ENCODE results near the gene ITGA8.
"Not testable (repeated sequence)": the region's sequence is repeated elsewhere in the genome, so short reads cannot be mapped to it uniquely, and the experiment has no call there.

Gene ITGA8

DNA sequence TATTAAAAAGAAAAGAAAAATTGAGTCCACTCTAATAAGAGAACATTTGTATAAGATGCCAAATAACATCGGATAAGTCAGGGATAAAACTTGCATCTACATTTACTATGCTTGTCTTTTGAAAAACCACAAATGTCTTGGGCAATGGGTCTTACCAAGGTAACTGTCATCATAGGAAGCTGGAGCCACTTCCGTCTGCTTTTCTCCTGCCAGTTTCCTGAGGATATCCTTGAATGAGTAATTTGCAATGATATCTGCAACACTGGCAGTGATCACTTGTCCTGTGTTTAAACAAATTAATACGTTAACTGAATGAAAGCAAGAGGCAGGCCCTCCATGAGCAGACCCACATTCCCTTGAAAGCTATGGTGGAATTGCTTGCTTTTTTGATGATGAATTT lies 47.3 kb downstream of the ITGA8 start:
- no peak for DNase-seq

GRCh38 chr10:15670880-15671279 lies 48.8 kb downstream of the ITGA8 start:
- DNase-seq: no peak

DNA sequence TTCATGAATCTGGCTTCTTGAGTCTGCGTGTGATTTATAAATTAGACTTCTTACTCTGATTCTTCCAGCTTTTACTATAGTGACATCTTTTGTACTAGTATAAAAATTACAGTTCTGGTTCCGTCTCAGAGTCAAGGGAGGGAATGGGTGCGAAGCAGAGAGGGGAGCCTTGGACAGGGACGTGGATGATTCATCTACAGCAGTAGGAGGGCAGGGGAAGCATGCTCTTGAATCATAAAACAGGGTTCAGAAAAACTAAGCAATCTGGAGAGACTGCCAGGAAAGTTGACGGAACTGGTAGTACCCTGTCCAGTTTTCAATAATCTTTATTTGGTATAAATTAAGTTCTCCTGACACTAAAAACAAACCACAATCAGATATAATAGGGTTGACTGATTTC lies 58.1 kb downstream of the ITGA8 start:
- DNase-seq: no peak

DNA sequence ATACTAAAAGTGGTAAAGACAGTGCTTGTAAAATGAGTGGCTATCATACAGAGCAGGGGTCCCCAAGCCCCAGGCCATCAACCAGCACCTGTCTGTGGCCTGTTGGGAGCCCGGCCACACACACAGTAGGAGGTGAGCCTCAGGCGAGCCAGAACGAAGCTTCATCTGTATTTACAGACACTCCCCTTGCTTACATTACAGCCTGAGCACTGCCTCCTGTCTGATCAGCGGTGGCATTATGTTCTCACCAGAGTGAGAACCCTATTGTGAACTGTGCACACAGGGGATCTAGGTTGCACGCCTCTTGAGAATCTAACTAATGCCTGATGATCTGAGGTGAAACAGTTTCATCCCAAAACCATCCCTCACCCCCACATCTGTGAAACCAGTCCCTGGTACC lies 58.7 kb downstream of the ITGA8 start:
- no peak for DNase-seq

DNA sequence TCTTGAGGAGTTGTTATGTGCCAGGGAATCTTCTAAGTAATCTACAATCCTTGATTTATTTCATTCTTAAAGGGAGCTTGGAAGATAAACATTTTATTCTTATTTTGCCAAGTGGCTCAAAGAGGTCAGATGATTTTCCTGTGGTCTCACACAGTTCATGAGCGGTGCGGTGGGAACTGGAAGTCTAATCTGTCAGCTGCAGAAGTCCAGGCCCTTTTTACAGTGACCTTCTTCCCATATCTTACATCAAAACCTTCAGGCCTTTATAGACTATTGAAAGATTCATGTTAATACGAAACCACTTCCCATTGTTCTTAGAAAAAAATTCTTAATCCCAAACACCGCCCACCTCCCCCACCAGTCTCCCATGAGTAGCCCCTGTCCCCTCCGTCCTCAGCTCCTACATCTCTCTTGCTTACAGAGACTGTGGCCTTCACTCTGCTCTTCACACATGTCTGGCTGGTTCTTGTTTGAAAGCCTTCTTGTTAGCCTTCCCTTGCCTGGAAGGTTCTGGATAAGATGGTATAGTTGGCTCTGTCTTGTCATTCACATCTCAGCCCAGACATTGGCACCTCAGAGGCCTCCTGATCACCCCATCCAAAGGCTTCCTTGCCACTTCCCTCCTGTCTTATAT lies 61.5 kb downstream of the ITGA8 start:
- DNase-seq: no peak

GRCh38 chr10:15652757-15653156 lies 67.0 kb downstream of the ITGA8 start:
- DNase-seq: no peak

DNA sequence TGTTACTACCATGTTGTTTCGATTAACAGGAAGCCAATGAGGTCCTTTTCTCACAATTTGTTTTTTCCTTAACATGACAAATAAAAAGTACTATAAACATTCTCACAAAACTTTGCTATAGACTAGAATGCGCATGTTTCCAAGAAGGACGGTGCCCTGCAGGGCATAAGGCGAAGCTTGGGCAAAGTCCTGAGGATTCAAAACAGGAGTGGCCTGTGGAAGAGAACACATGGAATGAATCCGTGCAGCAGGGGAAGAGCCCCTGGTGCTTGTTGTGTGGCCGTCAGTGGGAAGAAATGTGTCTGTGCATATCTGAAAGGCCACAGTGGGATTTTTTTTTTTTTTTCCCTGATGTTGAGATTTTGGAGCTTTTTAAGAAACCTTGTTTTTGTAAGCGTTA lies 67.6 kb downstream of the ITGA8 start:
- no peak for DNase-seq

GRCh38 chr10:15651175-15651574 lies 68.5 kb downstream of the ITGA8 start:
- no peak for DNase-seq

GRCh38 chr10:15642095-15642494 lies 77.6 kb downstream of the ITGA8 start:
- DNase-seq: no peak

GRCh38 chr10:15640536-15641085 lies 79.1 kb downstream of the ITGA8 start:
- no peak for DNase-seq

DNA sequence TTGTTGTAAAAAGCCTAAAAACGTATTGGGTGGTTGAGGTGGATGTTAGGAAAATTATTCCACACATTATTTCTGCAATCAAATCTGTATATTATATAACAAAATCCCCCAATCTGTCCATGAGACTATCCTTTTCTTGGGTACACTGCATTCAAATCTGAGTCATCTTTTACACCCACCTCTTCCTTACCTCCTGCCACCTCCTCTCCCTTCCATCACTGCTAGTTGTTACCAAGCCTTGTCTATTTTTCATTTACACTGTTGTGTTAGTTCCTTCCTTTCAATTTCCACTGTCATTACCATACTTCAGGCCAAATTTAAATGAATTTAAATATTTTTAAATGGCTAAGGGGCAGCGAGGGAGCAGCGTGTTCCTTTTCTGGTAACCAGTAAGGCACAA lies 83.3 kb downstream of the ITGA8 start:
- DNase-seq: no peak

GRCh38 chr10:15632456-15633091 lies 87.1 kb downstream of the ITGA8 start:
- no peak for DNase-seq

- DNase-seq: not testable (repeated sequence)
Observed at GRCh38 chr10:15631205-15631604, 88.5 kb downstream of the ITGA8 start.

- no peak for DNase-seq
Observed at GRCh38 chr10:15630353-15630752, 89.4 kb downstream of the ITGA8 start.

GRCh38 chr10:15627617-15628196 lies 92.0 kb downstream of the ITGA8 start:
- no peak for DNase-seq

DNA sequence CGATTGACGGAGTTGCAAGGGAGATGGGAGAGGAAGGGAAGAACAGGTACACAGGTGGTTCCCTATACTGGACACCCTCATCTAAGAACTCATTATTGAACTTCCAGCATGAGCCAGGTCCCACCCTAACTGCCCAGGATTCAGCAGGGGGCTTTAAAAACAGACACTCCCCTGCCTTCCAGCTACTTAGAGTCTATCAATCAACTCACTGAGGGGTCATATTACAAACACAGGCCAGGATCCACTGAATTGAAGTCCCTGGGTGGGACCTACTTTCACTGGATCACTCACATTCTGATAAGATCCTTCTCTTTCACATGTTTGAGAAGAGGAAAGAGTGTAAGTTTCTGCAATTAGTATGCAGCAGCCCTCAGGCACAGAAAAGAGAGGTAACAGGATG lies 92.8 kb downstream of the ITGA8 start:
- no peak for DNase-seq

- no peak for DNase-seq
Observed at GRCh38 chr10:15625261-15625660, 94.5 kb downstream of the ITGA8 start.

- DNase-seq: no peak
Observed at GRCh38 chr10:15624401-15625196, 95.1 kb downstream of the ITGA8 start.

- no peak for DNase-seq
Observed at GRCh38 chr10:15620836-15621515, 98.7 kb downstream of the ITGA8 start.

DNA sequence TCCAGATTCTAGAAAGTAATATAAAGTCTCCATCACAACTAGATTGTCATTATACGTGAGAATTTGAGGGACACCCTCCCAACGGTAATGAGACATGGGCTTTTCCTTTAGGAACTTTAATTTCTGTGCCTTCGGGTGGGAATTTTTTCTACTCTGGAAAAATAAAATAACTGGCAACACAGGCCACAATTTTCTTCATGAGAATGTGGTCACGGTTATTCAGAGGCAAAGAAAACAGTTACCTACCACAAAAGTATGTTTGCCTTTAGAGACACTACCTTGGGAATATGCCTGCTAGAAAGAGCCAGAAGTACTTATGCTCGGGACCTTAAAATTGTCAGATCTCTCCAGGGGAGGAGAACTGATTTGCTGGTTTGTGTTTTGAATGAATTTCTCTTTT lies 99.4 kb downstream of the ITGA8 start:
- DNase-seq: no peak

DNA sequence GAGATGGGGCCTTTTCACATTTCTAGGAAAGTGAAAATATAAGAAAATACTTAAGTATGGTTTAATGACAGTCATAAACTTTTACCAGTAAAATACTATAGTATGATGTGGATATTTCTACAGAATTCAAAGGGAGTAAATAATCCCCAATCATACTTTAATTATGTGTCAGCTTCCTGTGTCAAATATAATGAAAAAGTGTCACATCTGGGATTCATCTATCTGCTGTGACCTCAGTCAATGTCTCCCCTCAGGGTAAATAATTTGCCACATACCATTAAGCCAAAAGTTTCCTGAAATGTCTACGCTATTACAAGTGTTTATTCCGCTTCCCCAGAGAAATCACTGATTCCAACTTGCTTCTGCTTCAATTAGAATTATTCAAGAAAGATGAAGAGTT lies 110.5 kb downstream of the ITGA8 start:
- no peak for DNase-seq

- no peak for DNase-seq
Observed at GRCh38 chr10:15606377-15606776, 113.3 kb downstream of the ITGA8 start.
